Calu3 (cell line): Measurements from ENCODE around the gene C16orf92. TPM values are rescaled to one million over a fixed set of nuclear protein-coding genes. Genes with fewer than 3 reads are reported as not detected.

ENCODE experiments used
- BruUV-seq: library from RNA; stranded (reverse); fragments of 400-500 nt; replicated peaks from 2 replicates; lab custom pipeline; 2021; lab: Mats Ljungman, UMichigan
- CTCF ChIA-PET: fragments of 300-600 bp; sonication (Branson Sonifier 250); formaldehyde crosslinking; loops from one replicate; lab custom pipeline; 2022; ENCODE audit warnings: antibody characterized with exemption; lab: Charles Lee
- DNase-seq: peaks from one replicate; pipeline ENCODE4 v3.0.0; 2022
- H3K27ac Mint-ChIP-seq: one replicate; pipeline ENCODE4 v1.8.0; 2022; ENCODE audit warnings: mixed read lengths; ENCODE audit not compliant: unreplicated experiment
- H3K27me3 Mint-ChIP-seq: one replicate; pipeline ENCODE4 v1.8.0; 2022; ENCODE audit warnings: mixed read lengths; ENCODE audit not compliant: unreplicated experiment
- H3K36me3 Mint-ChIP-seq: one replicate; pipeline ENCODE4 v1.8.0; 2022; ENCODE audit warnings: mild to moderate bottlenecking, moderate library complexity, mixed read lengths; ENCODE audit not compliant: insufficient read depth, unreplicated experiment
- H3K4me1 Mint-ChIP-seq: one replicate; pipeline ENCODE4 v1.8.0; 2022; ENCODE audit warnings: mild to moderate bottlenecking, low read depth, mixed read lengths; ENCODE audit not compliant: unreplicated experiment
- H3K4me3 Mint-ChIP-seq: one replicate; pipeline ENCODE4 v1.8.0; 2022; ENCODE audit warnings: mild to moderate bottlenecking, low read depth, moderate library complexity, mixed read lengths; ENCODE audit not compliant: unreplicated experiment
- H3K9me3 Mint-ChIP-seq: one replicate; pipeline ENCODE4 v1.8.0; 2022; ENCODE audit warnings: low read depth, mixed read lengths; ENCODE audit not compliant: unreplicated experiment
- intact Hi-C: fragments of 100-400 bp; cut with micrococcal nuclease; formaldehyde crosslinking; loops from one replicate; pipeline ENCODE4 v1.10.0; 2022; ENCODE audit not compliant: unreplicated experiment
- total RNA-seq: library from RNA; stranded (reverse); gene quantifications from 2 replicates; pipeline ENCODE4 v1.2.3, GENCODE V29; 2022
- TF ChIP-seq, protein P1 (sequence below): fragments of 200-600 bp; IDR thresholded peaks from one replicate; pipeline ENCODE4 v1.8.0; 2022; ENCODE audit warnings: antibody characterized with exemption; ENCODE audit not compliant: unreplicated experiment

Gene C16orf92
- total RNA-seq, 1 experiment from 2014 or later, result not detected

DNA sequence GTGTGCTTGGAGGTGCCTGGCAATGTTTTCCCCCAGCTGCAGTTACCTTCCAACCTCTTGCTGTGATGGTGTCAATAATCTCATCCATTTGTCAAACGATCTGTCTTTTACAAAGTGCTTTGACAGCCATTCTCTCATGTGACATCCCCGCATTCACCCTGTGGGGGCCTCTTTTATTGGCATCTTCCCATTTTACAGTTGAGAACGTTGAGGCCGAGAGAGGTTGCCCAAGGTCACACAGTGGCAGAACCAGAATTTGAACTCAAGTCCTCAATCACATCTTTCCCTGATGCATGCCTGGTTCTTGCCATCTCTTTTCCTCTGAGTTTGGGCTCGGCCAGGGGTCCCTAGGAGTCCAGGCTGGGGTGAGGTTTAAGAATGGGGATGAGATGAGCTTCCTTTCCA is 47.9 kb upstream of the C16orf92 start:
- DNase-seq, result no peak

DNA sequence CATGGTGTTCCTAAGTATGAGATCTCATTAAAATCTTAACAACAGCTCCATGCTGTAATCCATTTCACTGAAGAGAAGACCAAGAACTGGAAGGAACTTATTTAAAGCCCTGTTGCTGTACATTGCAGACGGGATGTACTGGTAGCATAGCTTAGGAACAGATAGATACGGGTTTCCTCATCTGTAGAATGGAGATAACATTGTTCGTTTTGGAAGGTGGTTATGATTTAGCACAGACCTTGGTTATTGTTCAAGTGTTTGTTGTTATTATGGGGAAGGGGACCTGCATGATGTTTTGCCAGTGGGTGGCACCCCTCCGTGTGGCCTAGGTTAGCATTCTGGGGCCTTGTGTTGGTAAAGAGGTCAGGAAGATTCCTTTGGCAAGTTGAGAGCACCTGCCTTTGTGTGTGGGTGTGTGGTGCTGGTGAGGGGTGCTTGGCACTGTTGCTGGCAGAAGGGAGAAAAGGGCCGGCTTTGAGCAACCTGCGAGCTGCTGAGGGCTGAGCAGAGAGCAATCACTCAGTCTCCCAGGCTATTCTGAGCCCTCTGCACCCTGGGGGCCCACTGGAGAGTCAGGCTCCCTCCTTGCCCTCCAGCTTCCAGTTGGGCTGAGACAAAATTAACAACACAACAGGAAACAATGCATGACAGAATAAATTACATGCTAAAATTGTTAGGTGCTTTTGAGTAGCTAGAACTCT is 47.0 kb upstream of the C16orf92 start:
- BruUV-seq, result no TSS peak
- H3K27ac Mint-ChIP-seq, result no peak overlapping the region
- intact Hi-C loops, result loop anchor here (10.0 kb wide), 1 partner anchor 51 kb away; the partner anchor contains the start of gene KCTD13

More for the DNA sequence above, 47.9 kb upstream of the C16orf92 start:
- CTCF ChIA-PET, result interaction anchor here (0.6 to 1.9 kb wide), 4 partner anchors 9 to 248 kb away, joined by 3 to 6 read pairs (median 4); no protein-coding TSS in a partner anchor
- TF ChIP-seq, protein P1, sequence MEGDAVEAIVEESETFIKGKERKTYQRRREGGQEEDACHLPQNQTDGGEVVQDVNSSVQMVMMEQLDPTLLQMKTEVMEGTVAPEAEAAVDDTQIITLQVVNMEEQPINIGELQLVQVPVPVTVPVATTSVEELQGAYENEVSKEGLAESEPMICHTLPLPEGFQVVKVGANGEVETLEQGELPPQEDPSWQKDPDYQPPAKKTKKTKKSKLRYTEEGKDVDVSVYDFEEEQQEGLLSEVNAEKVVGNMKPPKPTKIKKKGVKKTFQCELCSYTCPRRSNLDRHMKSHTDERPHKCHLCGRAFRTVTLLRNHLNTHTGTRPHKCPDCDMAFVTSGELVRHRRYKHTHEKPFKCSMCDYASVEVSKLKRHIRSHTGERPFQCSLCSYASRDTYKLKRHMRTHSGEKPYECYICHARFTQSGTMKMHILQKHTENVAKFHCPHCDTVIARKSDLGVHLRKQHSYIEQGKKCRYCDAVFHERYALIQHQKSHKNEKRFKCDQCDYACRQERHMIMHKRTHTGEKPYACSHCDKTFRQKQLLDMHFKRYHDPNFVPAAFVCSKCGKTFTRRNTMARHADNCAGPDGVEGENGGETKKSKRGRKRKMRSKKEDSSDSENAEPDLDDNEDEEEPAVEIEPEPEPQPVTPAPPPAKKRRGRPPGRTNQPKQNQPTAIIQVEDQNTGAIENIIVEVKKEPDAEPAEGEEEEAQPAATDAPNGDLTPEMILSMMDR, result no peak
- peaks cover 59% of the 10 kb centered on the region for H3K36me3 Mint-ChIP-seq
- no peaks in the 10 kb centered on the region for H3K9me3 Mint-ChIP-seq
- H3K4me3 Mint-ChIP-seq, result peak overlapping the region; percentile 85
- H3K4me1 Mint-ChIP-seq, result peaks cover 26% of the 10 kb centered on the region
- no peaks in the 10 kb centered on the region for H3K27me3 Mint-ChIP-seq
- peak overlapping the region; percentile 89 for H3K27ac Mint-ChIP-seq
- TSS peak; percentile 39 for BruUV-seq
- intact Hi-C loops, result loop anchor here (10.0 kb wide), 1 partner anchor 50 kb away; the partner anchor contains the start of gene KCTD13

DNA sequence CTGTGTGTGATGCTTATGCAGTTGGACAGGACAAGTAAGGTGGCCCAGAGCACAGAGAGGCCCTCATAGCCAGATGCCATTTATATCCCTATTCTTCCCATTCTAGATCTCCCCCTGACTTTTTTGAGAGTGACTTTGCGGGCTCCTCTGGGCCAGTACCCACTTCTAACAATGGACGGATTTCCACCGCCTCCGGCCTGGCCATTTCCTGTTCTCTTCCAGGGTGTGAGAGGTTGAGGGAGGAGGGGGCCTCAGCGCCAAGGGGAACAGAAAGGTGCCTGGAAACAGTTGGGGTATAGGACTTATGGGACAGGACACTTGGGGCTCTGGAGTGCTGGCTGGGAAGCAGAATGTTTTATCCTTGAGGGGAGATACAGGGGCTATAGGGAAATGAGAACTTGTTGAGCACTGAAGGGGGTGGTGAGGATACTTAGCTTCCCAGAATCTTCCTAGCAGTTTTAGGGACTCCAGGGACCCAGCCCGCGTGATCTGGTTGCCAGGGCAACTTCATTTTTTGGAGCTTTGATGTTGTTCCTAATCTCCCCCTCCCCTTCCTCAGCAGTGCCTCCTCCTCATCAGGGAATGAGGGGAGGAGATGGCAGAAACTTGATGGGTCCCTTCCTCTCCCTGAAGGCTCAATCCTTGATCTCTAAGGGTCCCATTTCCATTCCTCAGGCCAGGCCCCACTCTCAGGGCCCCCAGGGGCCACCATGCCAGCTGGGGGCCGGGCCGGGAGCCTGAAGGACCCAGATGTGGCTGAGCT is 45.8 kb upstream of the C16orf92 start:
- peaks cover 26% of the 10 kb centered on the region for H3K4me1 Mint-ChIP-seq
- TF ChIP-seq, protein P1, result no peak

More for the DNA sequence above, 47.0 kb upstream of the C16orf92 start:
- DNase-seq, result no peak
- Mint-ChIP-seq H3K36me3 (peaks cover 58% of the 10 kb centered on the region), H3K4me1 (peaks cover 26% of the 10 kb centered on the region), H3K27me3 (no peaks in the 10 kb centered on the region), H3K9me3 (no peaks in the 10 kb centered on the region), H3K4me3 (peak overlapping the region; percentile 85)
- TF ChIP-seq, protein P1, result no peak
- CTCF ChIA-PET, result interaction anchor here (0.8 to 1.9 kb wide), 3 partner anchors 8 to 29 kb away, joined by 3 to 6 read pairs (median 3); no protein-coding TSS in a partner anchor

DNA sequence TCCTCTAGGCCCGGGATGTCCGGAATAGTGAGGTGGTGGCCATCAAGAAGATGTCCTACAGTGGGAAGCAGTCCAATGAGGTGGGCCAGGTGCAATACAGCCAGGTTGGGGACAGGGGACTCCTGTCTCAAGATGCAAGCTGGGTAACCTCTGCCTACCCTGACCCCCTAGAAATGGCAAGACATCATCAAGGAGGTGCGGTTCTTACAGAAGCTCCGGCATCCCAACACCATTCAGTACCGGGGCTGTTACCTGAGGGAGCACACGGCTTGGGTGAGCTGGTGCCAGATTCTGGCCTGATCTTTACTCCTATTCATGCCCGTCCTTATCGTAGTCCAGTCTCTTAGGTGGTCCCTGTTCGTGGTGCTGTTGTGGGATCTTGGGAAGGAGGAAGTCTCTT is 44.9 kb upstream of the C16orf92 start:
- CTCF ChIA-PET, result no interaction called here
- no peaks in the 10 kb centered on the region for H3K27me3 Mint-ChIP-seq
- H3K9me3 Mint-ChIP-seq, result no peaks in the 10 kb centered on the region
- BruUV-seq, result no TSS peak
- intact Hi-C loops, result loop anchor here (10.0 kb wide), 1 partner anchor 53 kb away; the partner anchor contains the start of gene KCTD13
- DNase-seq, result no peak
- H3K36me3 Mint-ChIP-seq, result peaks cover 65% of the 10 kb centered on the region
- H3K4me1 Mint-ChIP-seq, result peaks cover 26% of the 10 kb centered on the region
- TF ChIP-seq, protein P1, result no peak
- no peak overlapping the region for H3K4me3 Mint-ChIP-seq
- no peak overlapping the region for H3K27ac Mint-ChIP-seq

More for the DNA sequence above, 45.8 kb upstream of the C16orf92 start:
- intact Hi-C loops, result loop anchor here (10.0 kb wide), 1 partner anchor 52 kb away; the partner anchor contains the start of gene KCTD13
- Mint-ChIP-seq H3K36me3 (peaks cover 61% of the 10 kb centered on the region), H3K9me3 (no peaks in the 10 kb centered on the region), H3K4me3 (no peak overlapping the region), H3K27me3 (no peaks in the 10 kb centered on the region), H3K27ac (no peak overlapping the region)
- no TSS peak for BruUV-seq
- CTCF ChIA-PET, result interaction anchor here (0.6 kb wide), 1 partner anchor 44 kb away, joined by 3 read pairs; no protein-coding TSS in a partner anchor
- DNase-seq, result no peak
